Measurements from ENCODE around the gene OR52B2. TPM values are rescaled to one million over a fixed set of nuclear protein-coding genes. Genes with fewer than 3 reads are reported as not detected.

The OR52B2 gene
- not detected in 2 replicates for total RNA-seq

GRCh38 chr11:6170226-6170625 is at the start of gene OR52B2:
TSS of gene OR52B2 (minus strand) at chr11:6170326. CDS start at chr11:6170326, 0 bp downstream.

GRCh38 chr11:6205366-6205765 is 35.2 kb upstream of the OR52B2 start, which contains the start of gene C11orf42:
TSS of gene C11orf42 (plus strand) at chr11:6205557. CDS start at chr11:6205616, 59 bp downstream.

GRCh38 chr11:6199174-6199810 is 29.2 kb upstream of the OR52B2 start, which contains the start of gene OR52W1:
TSS of gene OR52W1 (plus strand) at chr11:6199224. CDS start at chr11:6199224, 0 bp downstream.

Other genes with a start within 250 kb of the OR52B2 start
- gene OR56A3, start 228.1 kb downstream of the OR52B2 start, total RNA-seq = not detected in 2 replicates
- gene OR56A5, start 201.8 kb downstream of the OR52B2 start, total RNA-seq = not detected in 2 replicates
- not detected in 2 replicates for gene OR52L1, start 183.3 kb downstream of the OR52B2 start, total RNA-seq
- not detected in 2 replicates for gene OR56A4, start 163.4 kb downstream of the OR52B2 start, total RNA-seq
- gene OR56A1, start 139.6 kb downstream of the OR52B2 start, total RNA-seq = under 0.01 TPM in 1 of 2 replicates, not detected in the other
- not detected in 2 replicates for gene OR56B4, start 62.6 kb downstream of the OR52B2 start, total RNA-seq
- gene OR52W1, start 28.9 kb upstream of the OR52B2 start, total RNA-seq = not detected in 2 replicates
- gene C11orf42, start 35.2 kb upstream of the OR52B2 start, total RNA-seq = not detected in 2 replicates
- 13.4 and 13.7 TPM in 2 replicates for gene FHIP1B, start 64.3 kb upstream of the OR52B2 start, total RNA-seq
- 0.33 TPM in 1 of 2 replicates, not detected in the other for gene CNGA4, start 68.8 kb upstream of the OR52B2 start, total RNA-seq
- gene CCKBR, start 89.5 kb upstream of the OR52B2 start, total RNA-seq = not detected in 2 replicates
- 301 and 798 TPM in 2 replicates for gene CAVIN3, start 150.2 kb upstream of the OR52B2 start, total RNA-seq
- 50.8 and 113 TPM in 2 replicates for gene SMPD1, start 220.1 kb upstream of the OR52B2 start, total RNA-seq
- 55.3 and 83.9 TPM in 2 replicates for gene APBB1, start 248.8 kb upstream of the OR52B2 start, total RNA-seq

Data from smooth muscle cell of trachea (primary cell).